D721Med (cell line): ENCODE measurements around the gene MVD.

Source experiments
- DNase-seq: peaks from one replicate; pipeline ENCODE4 v3.0.0; 2011; ENCODE audit warnings: low spot score; ENCODE audit not compliant: insufficient read length
- FAIRE-seq: peaks from 2 replicates; lab custom pipeline; 2011; peaks lifted over from hg19 to GRCh38; lab: Jason Lieb, UNC
- TF ChIP-seq, protein P1 (sequence below): IDR thresholded peaks from 2 replicates; pipeline ENCODE4 v1.5.1; 2012; ENCODE audit warnings: mild to moderate bottlenecking, control low read depth; ENCODE audit not compliant: insufficient read depth; ENCODE audit errors: missing control alignments

MVD gene

DNA sequence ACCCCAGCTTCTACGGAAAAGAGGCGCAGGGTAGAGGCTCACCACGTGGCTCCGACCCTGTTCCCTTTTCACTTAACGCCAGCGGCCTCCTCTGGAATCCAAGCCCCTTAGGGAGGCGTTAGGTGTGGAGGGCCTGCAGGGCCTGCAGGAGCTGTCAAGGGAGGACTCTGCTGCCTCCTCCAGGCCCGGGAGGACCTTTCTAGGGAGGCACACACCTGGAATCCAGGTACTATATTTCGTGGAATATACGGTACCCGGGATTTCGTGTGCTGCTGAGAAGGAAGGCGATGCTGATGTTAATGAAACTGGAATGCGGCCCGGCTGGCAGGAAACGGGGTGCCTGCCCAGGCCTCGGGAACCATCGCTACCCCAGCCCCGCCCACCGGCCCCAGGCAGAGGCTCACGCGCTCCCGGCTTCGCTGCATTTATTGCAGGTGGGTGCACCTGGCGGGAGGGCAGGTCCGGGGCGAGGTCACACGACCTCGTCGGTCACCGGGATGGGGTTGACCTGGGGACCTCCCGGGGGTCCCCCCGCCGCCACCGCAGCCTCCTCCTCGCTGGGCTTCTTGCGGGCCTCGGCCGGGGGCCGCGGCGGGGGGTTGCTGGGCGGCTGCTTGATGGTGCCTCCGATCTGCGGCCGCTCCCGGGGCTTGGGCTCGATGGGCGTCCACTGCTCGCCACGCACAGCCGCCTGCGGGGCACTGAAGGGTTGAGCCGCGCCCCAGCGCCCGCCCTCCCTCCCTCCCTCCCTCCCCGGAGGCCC is 19.8 kb downstream of the MVD start:
- TF ChIP-seq, protein P1, sequence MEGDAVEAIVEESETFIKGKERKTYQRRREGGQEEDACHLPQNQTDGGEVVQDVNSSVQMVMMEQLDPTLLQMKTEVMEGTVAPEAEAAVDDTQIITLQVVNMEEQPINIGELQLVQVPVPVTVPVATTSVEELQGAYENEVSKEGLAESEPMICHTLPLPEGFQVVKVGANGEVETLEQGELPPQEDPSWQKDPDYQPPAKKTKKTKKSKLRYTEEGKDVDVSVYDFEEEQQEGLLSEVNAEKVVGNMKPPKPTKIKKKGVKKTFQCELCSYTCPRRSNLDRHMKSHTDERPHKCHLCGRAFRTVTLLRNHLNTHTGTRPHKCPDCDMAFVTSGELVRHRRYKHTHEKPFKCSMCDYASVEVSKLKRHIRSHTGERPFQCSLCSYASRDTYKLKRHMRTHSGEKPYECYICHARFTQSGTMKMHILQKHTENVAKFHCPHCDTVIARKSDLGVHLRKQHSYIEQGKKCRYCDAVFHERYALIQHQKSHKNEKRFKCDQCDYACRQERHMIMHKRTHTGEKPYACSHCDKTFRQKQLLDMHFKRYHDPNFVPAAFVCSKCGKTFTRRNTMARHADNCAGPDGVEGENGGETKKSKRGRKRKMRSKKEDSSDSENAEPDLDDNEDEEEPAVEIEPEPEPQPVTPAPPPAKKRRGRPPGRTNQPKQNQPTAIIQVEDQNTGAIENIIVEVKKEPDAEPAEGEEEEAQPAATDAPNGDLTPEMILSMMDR, result no peak
- FAIRE-seq (no peak), DNase-seq (no peak)

DNA sequence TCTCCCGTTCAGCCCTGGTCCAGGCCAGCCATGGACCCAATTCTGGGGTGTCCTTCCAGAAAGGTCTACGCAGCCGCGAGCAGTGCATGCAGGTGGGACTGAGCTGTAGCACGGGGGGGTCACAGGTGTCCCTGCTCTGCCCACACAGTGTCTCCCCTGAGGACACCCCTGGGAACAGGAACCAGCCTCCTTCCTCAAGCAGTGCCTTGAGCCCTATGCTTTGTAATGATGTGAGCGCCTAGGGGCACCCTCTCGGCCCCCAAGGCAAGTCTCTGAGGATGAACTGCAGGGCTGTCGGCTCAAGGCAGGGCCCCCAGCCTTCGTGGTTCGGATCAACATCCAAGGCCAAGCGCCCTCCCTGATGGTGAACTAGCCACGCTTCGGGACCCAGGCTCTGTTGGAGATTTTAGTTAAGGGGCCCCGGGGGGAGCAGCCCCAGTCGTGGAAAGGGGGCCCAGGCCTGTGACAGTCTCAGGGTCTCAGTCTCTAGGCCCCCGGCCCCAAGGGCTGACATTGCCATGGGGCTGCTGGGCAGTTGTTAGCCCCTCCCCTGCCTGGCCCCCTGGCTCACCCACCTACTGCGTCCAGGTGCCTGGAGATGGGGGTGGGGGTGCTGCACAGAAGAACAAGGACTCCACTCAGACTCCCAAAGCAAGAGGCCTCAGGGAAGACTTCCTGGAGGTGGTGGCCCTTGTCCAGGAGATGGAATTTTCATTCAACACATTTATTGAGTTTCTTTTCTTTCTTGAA is 22.2 kb downstream of the MVD start:
- FAIRE-seq, result no peak
- DNase-seq, result no peak
- TF ChIP-seq, protein P1, result no peak

DNA sequence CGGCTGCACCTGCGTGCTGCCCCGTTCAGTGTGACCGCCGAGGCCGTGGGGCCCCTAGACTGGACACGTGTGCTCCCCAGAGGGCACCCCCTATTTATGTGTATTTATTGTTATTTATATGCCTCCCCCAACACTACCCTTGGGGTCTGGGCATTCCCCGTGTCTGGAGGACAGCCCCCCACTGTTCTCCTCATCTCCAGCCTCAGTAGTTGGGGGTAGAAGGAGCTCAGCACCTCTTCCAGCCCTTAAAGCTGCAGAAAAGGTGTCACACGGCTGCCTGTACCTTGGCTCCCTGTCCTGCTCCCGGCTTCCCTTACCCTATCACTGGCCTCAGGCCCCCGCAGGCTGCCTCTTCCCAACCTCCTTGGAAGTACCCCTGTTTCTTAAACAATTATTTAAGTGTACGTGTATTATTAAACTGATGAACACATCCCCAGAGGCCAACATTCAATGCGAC is 22.8 kb downstream of the MVD start:
- FAIRE-seq, result no peak
- no peak for DNase-seq
- TF ChIP-seq, protein P1, result no peak

DNA sequence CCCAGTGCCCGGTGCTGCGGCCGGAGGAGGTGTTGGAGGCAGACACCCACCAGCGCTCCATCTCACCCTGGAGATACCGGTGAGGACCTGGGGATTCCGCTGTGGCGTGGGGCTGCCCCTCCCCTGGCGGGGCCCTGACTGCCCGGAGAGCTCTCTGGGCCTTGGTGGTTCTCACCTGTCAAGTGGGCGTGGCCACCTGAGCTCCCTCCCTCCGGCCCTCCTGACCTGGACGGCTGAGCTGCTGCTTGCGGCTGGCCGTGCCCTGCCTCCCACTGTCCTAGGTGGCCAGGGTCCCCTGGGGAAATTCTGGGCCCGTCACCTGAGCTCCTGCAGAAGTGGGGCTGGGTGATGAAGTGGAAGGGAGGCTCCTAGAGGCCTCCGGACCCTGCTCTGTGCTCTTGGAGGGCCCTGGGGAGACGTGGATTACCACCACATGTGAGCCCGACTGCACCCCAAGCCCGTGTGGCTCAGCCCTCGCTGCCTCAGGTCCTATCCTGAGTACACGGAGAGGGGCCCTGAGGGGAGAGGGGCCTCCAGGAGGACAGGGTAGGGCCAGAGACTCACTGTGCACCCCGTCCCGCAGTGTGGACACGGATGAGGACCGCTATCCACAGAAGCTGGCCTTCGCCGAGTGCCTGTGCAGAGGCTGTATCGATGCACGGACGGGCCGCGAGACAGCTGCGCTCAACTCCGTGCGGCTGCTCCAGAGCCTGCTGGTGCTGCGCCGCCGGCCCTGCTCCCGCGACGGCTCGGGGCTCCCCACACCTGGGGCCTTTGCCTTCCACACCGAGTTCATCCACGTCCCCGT is 23.5 kb downstream of the MVD start:
- FAIRE-seq (no peak), DNase-seq (no peak)
- TF ChIP-seq, protein P1, result no peak

DNA sequence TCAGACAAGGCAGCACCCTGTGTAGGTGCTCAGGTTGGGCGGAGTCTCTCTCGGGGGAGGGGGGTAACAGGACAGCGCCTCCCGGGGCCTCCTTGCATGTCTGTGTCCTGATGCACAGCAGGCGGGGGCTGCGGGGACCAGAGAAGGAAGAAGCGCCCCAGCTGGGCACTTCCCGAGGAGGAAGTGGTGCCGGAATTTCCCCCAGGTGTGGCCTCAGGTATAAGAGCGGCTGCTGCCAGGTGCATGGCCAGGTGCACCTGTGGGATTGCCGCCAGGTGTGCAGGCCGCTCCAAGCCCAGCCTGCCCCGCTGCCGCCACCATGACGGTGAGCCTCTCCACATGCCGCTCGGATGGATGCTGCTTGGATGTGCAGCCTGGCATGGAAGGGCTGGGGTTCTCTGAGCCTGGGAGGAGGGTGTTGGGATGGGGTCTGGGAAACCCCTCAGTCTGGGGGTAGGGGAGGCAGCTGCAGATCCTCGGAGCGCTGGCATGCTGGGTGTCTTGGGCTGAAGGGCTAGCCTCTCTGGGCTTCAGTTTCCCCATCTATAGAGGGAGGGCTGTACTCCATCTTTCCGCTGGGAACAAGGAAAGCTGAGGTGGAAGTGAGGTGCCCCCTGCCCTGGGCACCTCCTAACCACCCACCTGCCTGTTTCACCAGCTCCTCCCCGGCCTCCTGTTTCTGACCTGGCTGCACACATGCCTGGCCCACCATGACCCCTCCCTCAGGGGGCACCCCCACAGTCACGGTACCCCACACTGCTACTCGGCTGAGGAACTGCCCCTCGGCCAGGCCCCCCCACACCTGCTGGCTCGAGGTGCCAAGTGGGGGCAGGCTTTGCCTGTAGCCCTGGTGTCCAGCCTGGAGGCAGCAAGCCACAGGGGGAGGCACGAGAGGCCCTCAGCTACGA is 24.3 kb downstream of the MVD start, which contains the start of gene IL17C:
IL17C (plus strand) TSS at position 250 of the 908 bp plus-strand sequence; CDS start at position 320, 70 bp downstream.
- DNase-seq, result no peak
- TF ChIP-seq, protein P1, result no peak
- FAIRE-seq, result no peak
